ENCODE measurements around the gene ZNF718. TPM values are rescaled to one million over a fixed set of nuclear protein-coding genes. Genes with fewer than 3 reads are reported as not detected.

ZNF718 gene
- total and polyA plus RNA-seq, 4 experiments from 2014 or later: 3.6 to 14.0 (median 9.0) TPM

Other genes starting within 250 kb of the ZNF718 start
- gene ZNF595, start 71.2 kb upstream of the ZNF718 start, total RNA-seq: 10 to 100 TPM; 11.3 to 11.4 TPM
- 1 to 10 TPM; 3.0 to 7.7 TPM for gene ZNF595, start 71.2 kb upstream of the ZNF718 start, polyA plus RNA-seq
- not detected for gene ZNF732, start 181.0 kb downstream of the ZNF718 start, total RNA-seq
- not detected for gene ZNF732, start 181.0 kb downstream of the ZNF718 start, polyA plus RNA-seq
- 10 to 100 TPM; 55.2 to 59.6 TPM for gene ZNF141, start 213.3 kb downstream of the ZNF718 start, total RNA-seq
- 1 to 10 TPM; 7.5 to 9.3 TPM for gene ZNF141, start 213.3 kb downstream of the ZNF718 start, polyA plus RNA-seq